Left lung (tissue), 10 donors: ENCODE measurements around the gene ADGRL3. TPM values are rescaled to one million over a fixed set of nuclear protein-coding genes. Genes with fewer than 3 reads are reported as not detected.

Experiments
- ATAC-seq: fragments of 200-7000 bp; cut with Tn5 transposase; one replicate; pipeline ENCODE4 v1.9.1; 2020; ENCODE audit warnings: moderate library complexity
- DNase-seq, 4 donors: peaks; one replicate each; pipeline ENCODE4 v3.0.0-alpha.2; 2013 to 2020
- H3K27ac ChIP-seq, 2 donors: fragments of 200-600 bp; sonication (generic) in 1 of 2; one replicate each; pipeline versions ENCODE4 v1.5.0 to v1.8.0; 2020 to 2021
- H3K27me3 ChIP-seq, 2 donors: fragments of 200-600 bp; sonication (generic) in 1 of 2; one replicate each; pipeline versions ENCODE4 v1.5.0 to v1.8.0; 2020 to 2021
- H3K36me3 ChIP-seq, 2 donors: fragments of 200-600 bp; sonication (generic) in 1 of 2; one replicate each; pipeline versions ENCODE4 v1.5.0 to v1.8.0; 2020 to 2021
- H3K4me1 ChIP-seq, 2 donors: fragments of 200-600 bp; one replicate each; pipeline ENCODE4 v1.8.0; 2021
- H3K4me3 ChIP-seq, 2 donors: fragments of 200-600 bp; sonication (generic) in 1 of 2; one replicate each; pipeline versions ENCODE4 v1.5.0 to v1.8.0; 2020 to 2021; ENCODE audit warnings: mild to moderate bottlenecking in 1 of 2
- H3K9me3 ChIP-seq, 2 donors: fragments of 200-600 bp; sonication (generic) in 1 of 2; one replicate each; pipeline versions ENCODE4 v1.5.0 to v1.8.0; 2020 to 2021
- CTCF ChIP-seq, 2 donors: fragments of 200-600 bp; sonication (generic) in 1 of 2; IDR thresholded peaks; one replicate each; pipeline versions ENCODE4 v1.5.0 to v1.8.0; 2021; ENCODE audit warnings: antibody characterized with exemption in 2 of 2
- intact Hi-C, 2 donors: fragments of 100-400 bp; cut with DNase I; formaldehyde crosslinking; loops; one replicate each; pipeline versions ENCODE4 v1.11.2 to v1.14.2; 2022
- polyA plus RNA-seq, 6 donors: library from polyadenylated mRNA; unstranded; fragments of 120-200 nt; gene quantifications; one replicate each; pipeline ENCODE4 v1.2.1, GENCODE V29; 2013; ENCODE audit not compliant: insufficient read length in 6 of 6
- total RNA-seq, 2 donors: library from RNA; stranded (reverse); fragmentation: NEBNext Ultra II Directional; extraction: Animal tissue kit (Norgen Biotek cat#: 25700); gene quantifications; one replicate each; pipeline ENCODE4 v1.2.1, GENCODE V29; 2021
- donor health status: DM: no; HTN: yes; CAD: no.
- donor health status: DM: no; HTN: no; CAD: no.

ADGRL3 gene
- total and polyA plus RNA-seq, 8 donors: 2.7 to 23.4 (median 19.6) TPM

- ATAC-seq (no peak), DNase-seq (no peak)
- intact Hi-C loops: no loop called here
- no peaks in the 10 kb centered on the region for H3K36me3 ChIP-seq
- no peaks in the 10 kb centered on the region for H3K4me1 ChIP-seq
- TF ChIP-seq CTCF (IDR thresholded peaks at IDR 0.05): no peak
- no peaks in the 10 kb centered on the region for H3K27me3 ChIP-seq
- H3K9me3 ChIP-seq: no peaks in the 10 kb centered on the region
- H3K27ac ChIP-seq: no peak overlapping the region
- no peak overlapping the region for H3K4me3 ChIP-seq
Measured at GRCh38 chr4:61192392-61192791, 7.7 kb upstream of the ADGRL3 start.

GRCh38 chr4:61193863-61194262 is 6.3 kb upstream of the ADGRL3 start:
- no peak for DNase-seq
- Histone ChIP-seq H3K4me3 (no peak overlapping the region), H3K27ac (no peak overlapping the region), H3K4me1 (no peaks in the 10 kb centered on the region), H3K27me3 (peaks cover 0 to 3% of the 10 kb centered on the region in 2 donors), H3K9me3 (no peaks in the 10 kb centered on the region), H3K36me3 (no peaks in the 10 kb centered on the region)
- ATAC-seq: no peak
- TF ChIP-seq CTCF (IDR thresholded peaks at IDR 0.05): no peak
- intact Hi-C loops: no loop called here

- ATAC-seq (no peak), DNase-seq (no peak)
- Histone ChIP-seq H3K9me3 (no peaks in the 10 kb centered on the region), H3K4me3 (no peak overlapping the region), H3K27me3 (peaks cover 5 to 10% of the 10 kb centered on the region in 2 donors), H3K4me1 (no peaks in the 10 kb centered on the region), H3K27ac (no peak overlapping the region), H3K36me3 (no peaks in the 10 kb centered on the region)
- TF ChIP-seq CTCF (IDR thresholded peaks at IDR 0.05): no peak
- intact Hi-C loops: no loop called here
Measured at GRCh38 chr4:61194571-61194970, 5.6 kb upstream of the ADGRL3 start.

- no peak for DNase-seq
- Histone ChIP-seq H3K9me3 (no peaks in the 10 kb centered on the region), H3K27me3 (peaks cover 10 to 15% of the 10 kb centered on the region in 2 donors), H3K36me3 (no peaks in the 10 kb centered on the region), H3K4me3 (no peak overlapping the region), H3K4me1 (peaks cover 0 to under 1% of the 10 kb centered on the region in 2 donors), H3K27ac (no peak overlapping the region)
- intact Hi-C loops: no loop called here
- no peak for TF ChIP-seq CTCF (IDR thresholded peaks at IDR 0.05)
- ATAC-seq: no peak
Measured at GRCh38 chr4:61195101-61195500, 5.0 kb upstream of the ADGRL3 start.

- Histone ChIP-seq H3K27me3 (peaks cover 43 to 51% of the 10 kb centered on the region in 2 donors), H3K4me1 (peaks cover 0 to 4% of the 10 kb centered on the region in 2 donors), H3K36me3 (no peaks in the 10 kb centered on the region), H3K9me3 (no peaks in the 10 kb centered on the region), H3K4me3 (no peak overlapping the region), H3K27ac (no peak overlapping the region)
- TF ChIP-seq CTCF (IDR thresholded peaks at IDR 0.05): no peak
- no peak for ATAC-seq
- DNase-seq: no peak
- intact Hi-C loops: no loop called here
Measured at GRCh38 chr4:61198686-61199085, 1.4 kb upstream of the ADGRL3 start.
